Fibroblast of pulmonary artery (primary cell): Measurements from ENCODE around the gene C22orf23.

Source experiments
- DNase-seq: peaks from one replicate; pipeline ENCODE4 v3.0.0-alpha.2; 2010; ENCODE audit warnings: low read depth
- H3K4me3 ChIP-seq: replicated peaks from 2 replicates; pipeline ENCODE4 v1.5.1; 2011; ENCODE audit warnings: low read depth, mild to moderate bottlenecking, control low read depth, low read length, moderate library complexity
- CTCF ChIP-seq: IDR thresholded peaks from 2 replicates; pipeline ENCODE4 v1.5.1; 2011; ENCODE audit warnings: mild to moderate bottlenecking, control low read depth, low read length, inconsistent platforms; ENCODE audit errors: missing control alignments

Gene C22orf23

GRCh38 chr22:37926771-37927636, 26.4 kb downstream of the C22orf23 start:
- TF ChIP-seq CTCF, result no peak
- H3K4me3 ChIP-seq, result no peak overlapping the region
- DNase-seq, result no peak

GRCh38 chr22:37926358-37926757, 27.0 kb downstream of the C22orf23 start:
- TF ChIP-seq CTCF, result no peak
- DNase-seq, result no peak

GRCh38 chr22:37925767-37926166, 27.6 kb downstream of the C22orf23 start:
- no peak for DNase-seq
- H3K4me3 ChIP-seq, result no peak overlapping the region
- TF ChIP-seq CTCF, result no peak

More at GRCh38 chr22:37926358-37926757, 27.0 kb downstream of the C22orf23 start:
- no peak overlapping the region for H3K4me3 ChIP-seq

- no peak for DNase-seq
- H3K4me3 ChIP-seq, result no peak overlapping the region
- TF ChIP-seq CTCF, result no peak
These were observed 28.1 kb downstream of the C22orf23 start for GRCh38 chr22:37925330-37925729.

DNA sequence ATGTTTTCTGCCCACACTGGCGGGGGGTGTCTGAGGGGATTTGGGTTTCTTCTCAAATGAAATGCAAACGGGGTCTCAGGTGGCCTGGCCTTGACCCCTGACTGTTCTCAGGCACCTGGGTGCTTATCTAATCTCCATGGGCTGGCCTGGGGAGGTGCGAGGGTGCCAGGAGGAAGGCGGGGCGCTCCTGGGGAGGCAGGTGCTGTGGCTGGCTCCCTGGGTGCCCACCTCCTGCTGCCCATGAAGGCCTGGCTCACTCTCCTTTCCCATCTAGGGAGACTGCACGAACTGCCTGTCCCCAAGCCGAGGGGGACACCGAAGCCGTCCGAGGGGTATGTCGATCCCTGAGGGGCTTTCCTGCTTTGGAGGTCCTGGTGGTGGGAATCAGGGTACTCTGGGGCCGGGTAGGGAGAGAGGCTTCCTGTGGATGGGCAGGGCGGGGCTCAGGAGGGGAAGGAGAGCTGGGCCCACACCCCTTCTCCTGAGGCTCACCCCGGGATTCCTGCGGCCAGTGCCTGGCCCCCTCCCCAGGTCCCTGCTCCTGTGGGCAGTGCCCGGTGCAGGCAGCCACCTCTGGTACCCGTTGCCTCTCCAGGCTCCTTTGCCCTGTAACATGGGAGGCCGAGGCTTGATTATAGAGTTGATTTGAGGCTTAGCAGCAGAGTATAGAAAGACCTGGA, 28.9 kb downstream of the C22orf23 start:
- DNase-seq, result no peak
- H3K4me3 ChIP-seq, result no peak overlapping the region
- TF ChIP-seq CTCF, result no peak

- no peak for TF ChIP-seq CTCF
- no peak for DNase-seq
- no peak overlapping the region for H3K4me3 ChIP-seq
These were observed 29.5 kb downstream of the C22orf23 start for GRCh38 chr22:37923927-37924326.
